Erythroblast (primary cell): ENCODE measurements around the gene RAD51B.
"Not testable (repeated sequence)": the region's sequence is repeated elsewhere in the genome, so short reads cannot be mapped to it uniquely, and the experiment has no call there.

Source experiments
- GATA1 ChIP-seq: IDR thresholded peaks from 2 replicates; pipeline ENCODE4 v1.6.1; 2011; ENCODE audit warnings: low read depth, mild to moderate bottlenecking, control low read depth, low read length, moderate library complexity
- POLR2A ChIP-seq: IDR thresholded peaks from 2 replicates; pipeline ENCODE4 v1.6.1; 2011; ENCODE audit warnings: mild to moderate bottlenecking, low read length

- not testable (repeated sequence) for TF ChIP-seq POLR2A, GATA1
Observed at GRCh38 chr14:67988210-67988609, 168.6 kb downstream of the RAD51B start.
